Neural progenitor cell (in vitro differentiated cells): ENCODE measurements around the gene ASIC3.

Source experiments
- EZH2 ChIP-seq: fragments of 200-600 bp; sonication (generic); IDR thresholded peaks from 2 replicates; pipeline ENCODE4 v1.6.1; 2017; ENCODE audit warnings: antibody characterized with exemption, mild to moderate bottlenecking, moderate library complexity
- EZH2phosphoT487 ChIP-seq: fragments of 200-600 bp; sonication (generic); IDR thresholded peaks from 2 replicates; pipeline ENCODE4 v1.6.1; 2017; ENCODE audit warnings: antibody characterized with exemption
- TF ChIP-seq, protein P1 (sequence below): fragments of 200-600 bp; sonication (generic); IDR thresholded peaks from 2 replicates; pipeline ENCODE4 v1.5.1; 2017; ENCODE audit warnings: antibody characterized with exemption, mild to moderate bottlenecking

- TF ChIP-seq EZH2 = no peak
- TF ChIP-seq, protein P1, sequence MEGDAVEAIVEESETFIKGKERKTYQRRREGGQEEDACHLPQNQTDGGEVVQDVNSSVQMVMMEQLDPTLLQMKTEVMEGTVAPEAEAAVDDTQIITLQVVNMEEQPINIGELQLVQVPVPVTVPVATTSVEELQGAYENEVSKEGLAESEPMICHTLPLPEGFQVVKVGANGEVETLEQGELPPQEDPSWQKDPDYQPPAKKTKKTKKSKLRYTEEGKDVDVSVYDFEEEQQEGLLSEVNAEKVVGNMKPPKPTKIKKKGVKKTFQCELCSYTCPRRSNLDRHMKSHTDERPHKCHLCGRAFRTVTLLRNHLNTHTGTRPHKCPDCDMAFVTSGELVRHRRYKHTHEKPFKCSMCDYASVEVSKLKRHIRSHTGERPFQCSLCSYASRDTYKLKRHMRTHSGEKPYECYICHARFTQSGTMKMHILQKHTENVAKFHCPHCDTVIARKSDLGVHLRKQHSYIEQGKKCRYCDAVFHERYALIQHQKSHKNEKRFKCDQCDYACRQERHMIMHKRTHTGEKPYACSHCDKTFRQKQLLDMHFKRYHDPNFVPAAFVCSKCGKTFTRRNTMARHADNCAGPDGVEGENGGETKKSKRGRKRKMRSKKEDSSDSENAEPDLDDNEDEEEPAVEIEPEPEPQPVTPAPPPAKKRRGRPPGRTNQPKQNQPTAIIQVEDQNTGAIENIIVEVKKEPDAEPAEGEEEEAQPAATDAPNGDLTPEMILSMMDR = no peak
- no peak for TF ChIP-seq EZH2phosphoT487
These were observed 7.5 kb upstream of the ASIC3 start for GRCh38 chr7:151040616-151041375.
